GM12878 (cell line): Measurements from ENCODE around the gene ZSWIM3. TPM values are rescaled to one million over a fixed set of nuclear protein-coding genes. Genes with fewer than 3 reads are reported as not detected.

Experiments used
- ATAC-seq: fragments of 200-7000 bp; cut with Tn5 transposase; 3 replicates; pipeline ENCODE4 v1.9.1; 2020; ENCODE audit warnings: mild to moderate bottlenecking, moderate library complexity
- BruUV-seq: library from RNA; stranded (reverse); fragments of 400-500 nt; replicated peaks from 2 replicates; lab custom pipeline; 2021; lab: Mats Ljungman, UMichigan
- CTCF ChIA-PET: fragments of 300-600 bp; sonication (Branson Sonifier 250); formaldehyde crosslinking; extraction: SDS; loops from one replicate; lab custom pipeline; 2021; ENCODE audit warnings: inconsistent platforms; lab: Yijun Ruan, JAX
- POLR2A ChIA-PET: fragments of 350-600 bp; formaldehyde crosslinking; extraction: SDS; loops from one replicate; lab custom pipeline; 2021; ENCODE audit warnings: inconsistent platforms; lab: Charles Lee
- RAD21 ChIA-PET: fragments of 300-600 bp; sonication (Branson Sonifier 250); formaldehyde crosslinking; loops from one replicate; lab custom pipeline; 2023; ENCODE audit warnings: antibody characterized with exemption; ENCODE audit not compliant: unreplicated experiment; lab: Charles Lee
- SMC1A ChIA-PET: fragments of 300-600 bp; sonication (Branson Sonifier 250); formaldehyde crosslinking; loops from one replicate; lab custom pipeline; 2023; ENCODE audit not compliant: unreplicated experiment, uncharacterized antibody; lab: Charles Lee
- DNase-seq: peaks from one replicate; pipeline ENCODE4 v3.0.0-alpha.2; 2011; ENCODE audit warnings: low read depth, low spot score
- FAIRE-seq: peaks from 3 replicates; lab custom pipeline; 2011; peaks lifted over from hg19 to GRCh38; lab: Jason Lieb, UNC
- H2AFZ ChIP-seq: 2 replicates; pipeline ENCODE4 v1.6.0; 2011; ENCODE audit warnings: low read depth, low read length, control low read depth; ENCODE audit not compliant: control insufficient read depth
- H3K27ac ChIP-seq: 2 replicates; pipeline ENCODE4 v1.5.1; 2011; ENCODE audit warnings: control low read depth; ENCODE audit not compliant: control insufficient read depth, insufficient read depth
- H3K27me3 ChIP-seq, 2 experiments: replicated peaks in 1 of 2; 2 replicates each; pipeline versions ENCODE4 v1.6.0 to v1.6.1; 2011; ENCODE audit warnings: low read length in 1 of 2; ENCODE audit not compliant: control insufficient read depth in 2 of 2, insufficient read depth in 2 of 2
- H3K36me3 ChIP-seq, 2 experiments: 2 replicates each; pipeline ENCODE4 v1.5.1; 2011; ENCODE audit warnings: low read length in 1 of 2; ENCODE audit not compliant: control insufficient read depth in 2 of 2, insufficient read depth in 2 of 2
- H3K4me1 ChIP-seq: 2 replicates; pipeline ENCODE4 v1.6.1; 2011; ENCODE audit warnings: mild to moderate bottlenecking, low read length, moderate library complexity, mixed read lengths; ENCODE audit not compliant: control insufficient read depth, insufficient read depth
- H3K4me2 ChIP-seq: 2 replicates; pipeline ENCODE4 v1.6.0; 2011; ENCODE audit warnings: control low read depth; ENCODE audit not compliant: control insufficient read depth, insufficient read depth
- H3K4me3 ChIP-seq: fragments of 200-600 bp; sonication (generic); 2 replicates; pipeline ENCODE4 v1.5.1; 2016
- H3K79me2 ChIP-seq: 2 replicates; pipeline ENCODE4 v1.6.0; 2011; ENCODE audit warnings: low read length; ENCODE audit not compliant: control insufficient read depth, insufficient read depth
- H3K9ac ChIP-seq: 2 replicates; pipeline ENCODE4 v1.8.0; 2011; ENCODE audit warnings: low read length, control low read depth, mixed read lengths; ENCODE audit not compliant: control insufficient read depth, insufficient read depth
- H3K9me3 ChIP-seq: replicated peaks from 3 replicates; pipeline ENCODE4 v1.5.1; 2011; ENCODE audit warnings: mild to moderate bottlenecking, low read length; ENCODE audit not compliant: control insufficient read depth, insufficient read depth
- H4K20me1 ChIP-seq: 2 replicates; pipeline ENCODE4 v1.6.0; 2011; ENCODE audit not compliant: control insufficient read depth, insufficient read depth
- BMI1 ChIP-seq: fragments of 450-650 bp; IDR thresholded peaks from 2 replicates; pipeline ENCODE4 v1.6.1; 2016; ENCODE audit warnings: mild to moderate bottlenecking, moderate library complexity, borderline replicate concordance
- ESRRA ChIP-seq: IDR thresholded peaks from 2 replicates; pipeline ENCODE4 v1.6.1; 2012; ENCODE audit warnings: mild to moderate bottlenecking, low read length, improper control_type of control experiment
- GATAD2B ChIP-seq: fragments of 450-650 bp; conservative IDR thresholded peaks from 2 replicates; pipeline ENCODE4 v1.6.1; 2017; ENCODE audit warnings: low read depth, mild to moderate bottlenecking, moderate library complexity
- IKZF1 ChIP-seq: fragments of 450-650 bp; conservative IDR thresholded peaks from 2 replicates; pipeline ENCODE4 v1.6.1; 2017; ENCODE audit warnings: antibody characterized with exemption, mild to moderate bottlenecking
- LARP7 ChIP-seq: fragments of 450-650 bp; IDR thresholded peaks from 2 replicates; pipeline ENCODE4 v1.6.1; 2017; ENCODE audit warnings: mild to moderate bottlenecking
- MYB ChIP-seq: fragments of 150-350 bp; IDR thresholded peaks from 2 replicates; pipeline ENCODE4 v1.6.1; 2014; ENCODE audit warnings: mild to moderate bottlenecking, low read depth, low read length, borderline replicate concordance
- NBN ChIP-seq: fragments of 450-650 bp; IDR thresholded peaks from 2 replicates; pipeline ENCODE4 v1.6.1; 2016
- NR2C1 ChIP-seq: fragments of 450-650 bp; IDR thresholded peaks from 2 replicates; pipeline ENCODE4 v1.6.1; 2017; ENCODE audit warnings: antibody characterized with exemption, mild to moderate bottlenecking, moderate library complexity
- POLR2AphosphoS5 ChIP-seq: IDR thresholded peaks from 2 replicates; pipeline ENCODE4 v1.6.1; 2011; ENCODE audit warnings: mild to moderate bottlenecking, low read length, inconsistent platforms
- RAD51 ChIP-seq: fragments of 450-650 bp; IDR thresholded peaks from 2 replicates; pipeline ENCODE4 v1.6.1; 2016; ENCODE audit warnings: moderate library complexity, mild to moderate bottlenecking, inconsistent platforms
- WGBS: methylation state at CpG from one replicate; pipeline ENCODE4 v1.1.6; 2016; ENCODE audit warnings: low lambda C conversion rate; ENCODE audit not compliant: insufficient replicate concordance, insufficient coverage; ENCODE audit errors: missing lambda C conversion rate; 5-methylcytosine and 5-hydroxymethylcytosine counted together
- in situ Hi-C: fragments of 300-500 bp; cut with MboI; formaldehyde crosslinking; loops from 9 replicates; pipeline ENCODE4 v1.14.3; 2018; ENCODE audit warnings: mixed read lengths
- intact Hi-C: fragments of 100-400 bp; cut with micrococcal nuclease; formaldehyde crosslinking; loops from one replicate; pipeline ENCODE4 v1.14.2; 2022; ENCODE audit not compliant: unreplicated experiment
- polyA plus RNA-seq, 11 experiments: library from polyadenylated mRNA; depleted of rRNA in 4 of 11; unstranded in 6 of 11; stranded (reverse) in 5 of 11; fragments of >200 nt; fragmentation: Nextera tagmentation in 4 of 11; fragmentation: Illumina TruSeq in 1 of 11; extraction: Ambion mirVana in 4 of 11; extraction: Trizol in 1 of 11; gene quantifications; 1 replicate in 1 of 11; 2 replicates in 10 of 11; pipeline versions ENCODE4 v1.2.1 to v1.2.3, GENCODE V29; 2011 to 2016; ENCODE audit warnings: inconsistent platforms in 2 of 11, missing spikeins in 2 of 11, low read depth in 1 of 11
- total RNA-seq, 4 experiments: library from RNA; depleted of rRNA in 3 of 4; stranded (reverse); fragments of >200 nt in 3 of 4; fragmentation: Illumina TruSeq in 1 of 4; extraction: Trizol in 1 of 4; gene quantifications; 2 replicates each; pipeline versions ENCODE4 v1.2.1 to v1.2.3, GENCODE V29; 2013 to 2021
- TF ChIP-seq, protein P1 (sequence below): IDR thresholded peaks from 2 replicates; pipeline ENCODE4 v1.6.1; 2012; ENCODE audit warnings: low read depth, low read length, improper control_type of control experiment
- TF ChIP-seq, protein P2 (sequence below): fragments of 450-650 bp; IDR thresholded peaks from 2 replicates; pipeline ENCODE4 v1.6.1; 2017; ENCODE audit warnings: mild to moderate bottlenecking, moderate library complexity
- TF ChIP-seq, protein P3 (sequence below): fragments of 450-650 bp; conservative IDR thresholded peaks from 2 replicates; pipeline ENCODE4 v1.6.1; 2017; ENCODE audit warnings: mild to moderate bottlenecking, moderate library complexity

ZSWIM3 gene
- total and polyA plus RNA-seq, 10 of the 15 experiments (the other 5 are each of a cell fraction or from before 2014, with no cell fraction given) = 1.6 to 5.1 (median 4.2) TPM

DNA sequence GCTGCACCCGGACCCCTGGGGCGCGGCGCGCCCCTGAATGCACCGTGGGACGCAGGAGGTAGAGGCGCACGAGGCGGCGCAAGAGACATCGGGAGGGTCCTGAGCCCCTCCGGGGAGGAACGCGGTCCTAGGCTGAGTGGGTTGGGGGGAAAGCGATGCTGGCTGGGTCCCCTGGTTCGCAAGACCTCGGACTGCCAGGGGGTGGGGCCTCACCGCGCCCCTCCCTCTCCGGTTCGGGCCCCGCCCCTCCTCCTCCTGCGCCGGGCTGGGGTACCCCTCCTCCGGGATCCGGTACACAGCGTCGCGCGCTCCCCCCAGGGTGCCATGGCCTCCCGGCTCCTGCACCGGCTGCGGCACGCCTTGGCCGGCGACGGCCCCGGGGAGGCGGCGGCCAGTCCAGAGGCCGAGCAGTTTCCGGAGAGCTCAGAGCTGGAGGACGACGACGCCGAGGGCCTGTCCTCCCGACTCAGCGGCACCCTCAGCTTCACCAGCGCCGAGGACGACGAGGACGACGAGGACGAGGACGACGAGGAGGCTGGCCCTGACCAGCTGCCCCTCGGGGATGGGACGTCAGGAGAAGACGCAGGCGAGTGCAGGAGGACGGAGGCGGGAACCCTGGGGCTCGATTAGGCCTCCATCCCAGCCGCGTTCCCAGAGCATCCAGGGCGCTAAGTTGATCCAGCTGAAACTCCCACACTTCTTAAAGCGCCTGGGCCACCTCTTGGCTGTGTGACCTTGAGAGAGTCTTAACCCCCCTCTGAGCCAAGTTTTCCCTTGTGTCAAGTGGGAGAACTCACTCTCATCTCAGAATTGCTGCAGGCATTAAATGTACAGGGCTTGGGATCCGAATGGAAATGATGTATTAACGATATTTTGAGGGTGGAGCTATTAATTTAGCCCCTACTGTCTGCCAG is 23.3 kb upstream of the ZSWIM3 start:
- 28% methylated on average over 58 of the region's 71 CpGs for WGBS
- Histone ChIP-seq H4K20me1 (no peaks in the 10 kb centered on the region), H3K4me1 (peaks cover 3% of the 10 kb centered on the region), H3K9me3 (no peaks in the 10 kb centered on the region), H2AFZ (peak overlapping the region; percentile 80), H3K79me2 (no peaks in the 10 kb centered on the region), H3K27me3 (no peaks in the 10 kb centered on the region), H3K27ac (no peak overlapping the region), H3K4me3 (peak overlapping the region; percentile 95), H3K4me2 (peak overlapping the region; percentile 99), H3K9ac (peak overlapping the region; percentile 66; the same call in 1 of the 2 replicates), H3K36me3 (no peaks in the 10 kb centered on the region)
- FAIRE-seq = no peak
- RAD21 ChIA-PET = no interaction called here
- SMC1A ChIA-PET = interaction anchor here (1.3 kb wide), 1 partner anchor 100 kb away, joined by 3 read pairs; the partner anchor contains the start of gene PCIF1
- POLR2A ChIA-PET = interaction anchor here (1.0 kb wide), 1 partner anchor 8 kb away, joined by 3 read pairs; no protein-coding TSS in a partner anchor
- intact Hi-C loops (no loop called here), in situ Hi-C loops (no loop called here)
- CTCF ChIA-PET = interaction anchor here (1.3 to 1.6 kb wide), 2 partner anchors 8 to 18 kb away, joined by 4 to 6 read pairs; no protein-coding TSS in a partner anchor
- peak; percentile 85 for ATAC-seq
- TF ChIP-seq ESRRA = no peak
- TF ChIP-seq GATAD2B = peak; percentile 80; the same call in 1 of the 2 replicates
- peak; percentile 69; the same call in 1 of the 2 replicates for TF ChIP-seq LARP7
- TF ChIP-seq, protein P1, sequence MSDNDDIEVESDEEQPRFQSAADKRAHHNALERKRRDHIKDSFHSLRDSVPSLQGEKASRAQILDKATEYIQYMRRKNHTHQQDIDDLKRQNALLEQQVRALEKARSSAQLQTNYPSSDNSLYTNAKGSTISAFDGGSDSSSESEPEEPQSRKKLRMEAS = 0 out of 2 replicates have a peak, but pooled peaks have one; percentile 23
- TF ChIP-seq, protein P2, sequence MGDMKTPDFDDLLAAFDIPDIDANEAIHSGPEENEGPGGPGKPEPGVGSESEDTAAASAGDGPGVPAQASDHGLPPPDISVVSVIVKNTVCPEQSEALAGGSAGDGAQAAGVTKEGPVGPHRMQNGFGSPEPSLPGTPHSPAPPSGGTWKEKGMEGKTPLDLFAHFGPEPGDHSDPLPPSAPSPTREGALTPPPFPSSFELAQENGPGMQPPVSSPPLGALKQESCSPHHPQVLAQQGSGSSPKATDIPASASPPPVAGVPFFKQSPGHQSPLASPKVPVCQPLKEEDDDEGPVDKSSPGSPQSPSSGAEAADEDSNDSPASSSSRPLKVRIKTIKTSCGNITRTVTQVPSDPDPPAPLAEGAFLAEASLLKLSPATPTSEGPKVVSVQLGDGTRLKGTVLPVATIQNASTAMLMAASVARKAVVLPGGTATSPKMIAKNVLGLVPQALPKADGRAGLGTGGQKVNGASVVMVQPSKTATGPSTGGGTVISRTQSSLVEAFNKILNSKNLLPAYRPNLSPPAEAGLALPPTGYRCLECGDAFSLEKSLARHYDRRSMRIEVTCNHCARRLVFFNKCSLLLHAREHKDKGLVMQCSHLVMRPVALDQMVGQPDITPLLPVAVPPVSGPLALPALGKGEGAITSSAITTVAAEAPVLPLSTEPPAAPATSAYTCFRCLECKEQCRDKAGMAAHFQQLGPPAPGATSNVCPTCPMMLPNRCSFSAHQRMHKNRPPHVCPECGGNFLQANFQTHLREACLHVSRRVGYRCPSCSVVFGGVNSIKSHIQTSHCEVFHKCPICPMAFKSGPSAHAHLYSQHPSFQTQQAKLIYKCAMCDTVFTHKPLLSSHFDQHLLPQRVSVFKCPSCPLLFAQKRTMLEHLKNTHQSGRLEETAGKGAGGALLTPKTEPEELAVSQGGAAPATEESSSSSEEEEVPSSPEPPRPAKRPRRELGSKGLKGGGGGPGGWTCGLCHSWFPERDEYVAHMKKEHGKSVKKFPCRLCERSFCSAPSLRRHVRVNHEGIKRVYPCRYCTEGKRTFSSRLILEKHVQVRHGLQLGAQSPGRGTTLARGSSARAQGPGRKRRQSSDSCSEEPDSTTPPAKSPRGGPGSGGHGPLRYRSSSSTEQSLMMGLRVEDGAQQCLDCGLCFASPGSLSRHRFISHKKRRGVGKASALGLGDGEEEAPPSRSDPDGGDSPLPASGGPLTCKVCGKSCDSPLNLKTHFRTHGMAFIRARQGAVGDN = 0 out of 2 replicates have a peak, but pooled peaks have one; percentile 33
- TF ChIP-seq RAD51 = no peak
- TF ChIP-seq BMI1 = no peak
- TF ChIP-seq POLR2AphosphoS5 = no peak
- TF ChIP-seq, protein P3, sequence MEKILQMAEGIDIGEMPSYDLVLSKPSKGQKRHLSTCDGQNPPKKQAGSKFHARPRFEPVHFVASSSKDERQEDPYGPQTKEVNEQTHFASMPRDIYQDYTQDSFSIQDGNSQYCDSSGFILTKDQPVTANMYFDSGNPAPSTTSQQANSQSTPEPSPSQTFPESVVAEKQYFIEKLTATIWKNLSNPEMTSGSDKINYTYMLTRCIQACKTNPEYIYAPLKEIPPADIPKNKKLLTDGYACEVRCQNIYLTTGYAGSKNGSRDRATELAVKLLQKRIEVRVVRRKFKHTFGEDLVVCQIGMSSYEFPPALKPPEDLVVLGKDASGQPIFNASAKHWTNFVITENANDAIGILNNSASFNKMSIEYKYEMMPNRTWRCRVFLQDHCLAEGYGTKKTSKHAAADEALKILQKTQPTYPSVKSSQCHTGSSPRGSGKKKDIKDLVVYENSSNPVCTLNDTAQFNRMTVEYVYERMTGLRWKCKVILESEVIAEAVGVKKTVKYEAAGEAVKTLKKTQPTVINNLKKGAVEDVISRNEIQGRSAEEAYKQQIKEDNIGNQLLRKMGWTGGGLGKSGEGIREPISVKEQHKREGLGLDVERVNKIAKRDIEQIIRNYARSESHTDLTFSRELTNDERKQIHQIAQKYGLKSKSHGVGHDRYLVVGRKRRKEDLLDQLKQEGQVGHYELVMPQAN = 0 out of 2 replicates have a peak, but pooled peaks have one; percentile 56
- no peak for TF ChIP-seq NR2C1
- TF ChIP-seq MYB = no peak
- TF ChIP-seq NBN = no peak
- peak; percentile 30; the same call in 1 of the 2 replicates for TF ChIP-seq IKZF1
- no peak for DNase-seq
- no TSS peak for BruUV-seq
